ENCODE data around the gene ARHGAP20.

GRCh38 chr11:110655967-110656366, 56.3 kb downstream of the ARHGAP20 start:
- TF ChIP-seq EZH2 (IDR thresholded peaks at IDR 0.05; ENCODE audit: insufficient read depth, poor library complexity, severe bottlenecking) = no peak
- no peak for TF ChIP-seq EZH2phosphoT487 (IDR thresholded peaks at IDR 0.05; ENCODE audit: insufficient read depth, low read depth)

Measured in GM23248 (cell line).